Measurements from ENCODE around the gene BCLAF3. TPM values are rescaled to one million over a fixed set of nuclear protein-coding genes. Genes with fewer than 3 reads are reported as not detected.

Gene BCLAF3
- total RNA-seq (2011; cell fraction: chromatin; rRNA removed; ENCODE audit: low replicate concordance), result 3.9 and 13.3 TPM in 2 replicates
- total RNA-seq (2011; cell fraction: nucleolus; rRNA removed), result 1.5 and 2.8 TPM in 2 replicates
- total RNA-seq (2011; cell fraction: nucleoplasm; rRNA removed), result 5.1 and 10.5 TPM in 2 replicates
- 0.91 and 1.5 TPM in 2 replicates for total RNA-seq (2014; rRNA removed)
- 2.8 and 3.7 TPM in 2 replicates for total RNA-seq (2014; rRNA removed; fragmentation: Illumina TruSeq; extraction: Trizol)
- 3.5 and 3.6 TPM in 2 replicates for total RNA-seq (2015; rRNA removed; fragmentation: Illumina TruSeq; extraction: Trizol)
- 2.6 and 2.7 TPM in 2 replicates for total RNA-seq (2021)
- polyA plus RNA-seq (2011; rRNA removed), result 0.92 and 1.0 TPM in 2 replicates
- 0.18 and 0.29 TPM in 2 replicates for polyA plus RNA-seq (2011; cell fraction: cytosol; rRNA removed)
- polyA plus RNA-seq (2011; cell fraction: nucleus; rRNA removed), result 1.6 and 1.7 TPM in 2 replicates
- polyA plus RNA-seq (2012), result 1.8 and 3.2 TPM in 2 replicates
- 2.5 and 4.6 TPM in 2 replicates for polyA plus RNA-seq (2014; fragmentation: Illumina TruSeq; extraction: Trizol)
- under 1 TPM; 0.73 to 0.97 TPM for polyA plus RNA-seq (2014; fragmentation: Nextera tagmentation; extraction: Ambion mirVana)
- polyA plus RNA-seq (2014; rRNA removed), result 2.5 and 3.5 TPM in 2 replicates
- polyA minus RNA-seq (2011; rRNA and poly(A)+ RNA removed), result 1.4 and 3.5 TPM in 2 replicates
- polyA minus RNA-seq (2011; cell fraction: cytosol; rRNA and poly(A)+ RNA removed), result 0.67 and 1.2 TPM in 2 replicates
- 1.6 and 2.0 TPM in 2 replicates for polyA minus RNA-seq (2011; cell fraction: nucleus; rRNA and poly(A)+ RNA removed)
- Bru-seq, nascent RNA, result percentile 52 among the genes with signal in this experiment
- BruChase-seq, experiment 1, labeled RNA remaining after a 2-hour chase, result percentile 68 among the genes with signal in this experiment
- BruChase-seq, experiment 2, labeled RNA remaining after a 6-hour chase, result percentile 68 among the genes with signal in this experiment
- long read RNA-seq, experiment 1, partial matches to known transcripts, result 0 of 8 reads
- long read RNA-seq, experiment 1, other reads (novel, unspliced or antisense), result 8 of 8 reads
- long read RNA-seq, experiment 2, partial matches to known transcripts, result 0 of 3 reads
- long read RNA-seq, experiment 2, other reads (novel, unspliced or antisense), result 3 of 3 reads
- long read RNA-seq, experiment 3, result 0 reads

GRCh38 chrX:19990556-19991349 is at the start of gene BCLAF3:
Gene BCLAF3 (minus strand): TSS chrX:19991061. CDS start chrX:19970264, 20,797 bp downstream.
- H3K4me3 ChIP-seq, result peak within 1 kb of the TSS; percentile 59
- H3K9ac ChIP-seq (ENCODE audit: insufficient read depth in 1 of 2, low read depth in 2 of 2, low read length in 2 of 2), result peak within 1 kb of the TSS; percentile 46 to 84; a peak in 3 of 4 replicates
- peak within 1 kb of the TSS; percentile 95 for H2AFZ ChIP-seq (ENCODE audit: low read depth, low read length)
- no peaks in the 10 kb centered on the region for H3K9me3 ChIP-seq (replicated peaks; ENCODE audit: control insufficient read depth, insufficient read depth, low read depth, low read length)
- ChIA-PET CTCF (ENCODE audit: low intra/inter-chr PET ratio) (interaction anchor here (0.6 to 1.3 kb wide), 2 partner anchors 251 to 1055 kb away, joined by 3 to 10 read pairs; no protein-coding TSS in a partner anchor), POLR2A (interaction anchor here (0.6 kb wide), 1 partner anchor 495 kb away, joined by 4 read pairs; no protein-coding TSS in a partner anchor)
- H3K4me1 ChIP-seq (replicated peaks in 1 of 2; ENCODE audit: control insufficient read depth in 2 of 2, insufficient read depth in 2 of 2, low read length in 2 of 2), result peaks cover 4 to 9% of the 10 kb centered on the region in 2 experiments; a peak in 2 of 5 replicates
- no peaks in the 10 kb centered on the region for H3K79me2 ChIP-seq (ENCODE audit: control insufficient read depth, insufficient read depth, low read length)
- no peaks in the 10 kb centered on the region for H4K20me1 ChIP-seq (replicated peaks; ENCODE audit: control insufficient read depth, insufficient read depth, low read length)
- no peaks in the 10 kb centered on the region for H3K36me3 ChIP-seq (ENCODE audit: control insufficient read depth, insufficient read depth, low read length)
- intact Hi-C loops (cut with micrococcal nuclease), result loop anchor here (1.0 to 2.0 kb wide), 2 partner anchors 86 to 251 kb away; no protein-coding TSS in a partner anchor
- peak; percentile 91 to 94 (median 94) for DNase-seq (ENCODE audit: extremely low read depth in 1 of 4, low spot score in 3 of 4)
- no peak for FAIRE-seq
- in situ Hi-C loops (cut with MboI), result no loop called here
- peak within 1 kb of the TSS; percentile 74 for H3K4me2 ChIP-seq (ENCODE audit: insufficient read depth, low read length)
- H3K27ac ChIP-seq (ENCODE audit: extremely low read depth, low read depth, low read length), result no peak within 1 kb of the TSS
- under 1% methylated on average over 20 of the region's 103 CpGs for WGBS (ENCODE audit: insufficient coverage, low coverage, missing lambda C conversion rate)
- H3K27me3 ChIP-seq (ENCODE audit: control insufficient read depth in 2 of 2, insufficient read depth in 2 of 2, low read length in 2 of 2), result no peaks in the 10 kb centered on the region
- peak; percentile 99 for ATAC-seq
- no peaks in the 10 kb centered on the region for H3K9me1 ChIP-seq (ENCODE audit: control insufficient read depth, insufficient read depth, low read length)
- BruUV-seq (replicated peaks), result no TSS peak
- 0 out of 2 replicates have a peak, but pooled peaks have one; percentile 11 for TF ChIP-seq JUND (IDR thresholded peaks at IDR 0.05; ENCODE audit: borderline replicate concordance, low read depth, low read length)
- no peak for TF ChIP-seq JUND (tag; IDR thresholded peaks at IDR 0.05; ENCODE audit: borderline replicate concordance, low read depth, low read length)
- TF ChIP-seq NCOA6 (IDR thresholded peaks at IDR 0.05), result peak; percentile 69; the same call in 1 of the 2 replicates
- TF ChIP-seq, protein P1, sequence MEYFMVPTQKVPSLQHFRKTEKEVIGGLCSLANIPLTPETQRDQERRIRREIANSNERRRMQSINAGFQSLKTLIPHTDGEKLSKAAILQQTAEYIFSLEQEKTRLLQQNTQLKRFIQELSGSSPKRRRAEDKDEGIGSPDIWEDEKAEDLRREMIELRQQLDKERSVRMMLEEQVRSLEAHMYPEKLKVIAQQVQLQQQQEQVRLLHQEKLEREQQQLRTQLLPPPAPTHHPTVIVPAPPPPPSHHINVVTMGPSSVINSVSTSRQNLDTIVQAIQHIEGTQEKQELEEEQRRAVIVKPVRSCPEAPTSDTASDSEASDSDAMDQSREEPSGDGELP (CRISPR knock-in tag; IDR thresholded peaks at IDR 0.05; ENCODE audit: borderline replicate concordance), result peak; percentile 21; the same call in 1 of the 2 replicates
- no peak for TF ChIP-seq SMARCE1 (IDR thresholded peaks at IDR 0.05)
- no peak for TF ChIP-seq MECOM (CRISPR knock-in tag; IDR thresholded peaks at IDR 0.05)
- TF ChIP-seq YY1 (IDR thresholded peaks at IDR 0.05; ENCODE audit: borderline replicate concordance in 1 of 3, control insufficient read depth in 1 of 3, extremely low read depth in 1 of 3, insufficient read depth in 3 of 3, insufficient read length in 1 of 3, insufficient replicate concordance in 2 of 3, low read depth in 1 of 3, low read length in 2 of 3), result peak in 1 of 3 experiments; percentile 42
- TF ChIP-seq GATAD2B (IDR thresholded peaks at IDR 0.05; ENCODE audit: borderline replicate concordance), result peak; percentile 52; the same call in 1 of the 2 replicates
- no peak for TF ChIP-seq NCOA1 (IDR thresholded peaks at IDR 0.05; ENCODE audit: low read depth)

All from K562 (cell line).